GM23248 (cell line): ENCODE measurements around the gene RAB25. TPM values are rescaled to one million over a fixed set of nuclear protein-coding genes. Genes with fewer than 3 reads are reported as not detected.

ENCODE experiments used
- DNase-seq: peaks from one replicate; pipeline ENCODE4 v3.0.0-alpha.2; 2015
- H2AFZ ChIP-seq: fragments of 200-600 bp; sonication (generic); 2 replicates; pipeline ENCODE4 v1.6.1; 2016; ENCODE audit warnings: antibody characterized with exemption
- H3F3A ChIP-seq: fragments of 200-600 bp; sonication (generic); 2 replicates; pipeline ENCODE4 v1.6.1; 2016; ENCODE audit warnings: mild to moderate bottlenecking, antibody characterized with exemption, mixed run types; ENCODE audit not compliant: insufficient read depth
- H3K27ac ChIP-seq: fragments of 200-600 bp; sonication (generic); 2 replicates; pipeline ENCODE4 v1.5.1; 2016; ENCODE audit warnings: mild to moderate bottlenecking
- H3K27me3 ChIP-seq: fragments of 200-600 bp; sonication (generic); replicated peaks from 2 replicates; pipeline ENCODE4 v1.6.1; 2016; ENCODE audit warnings: mild to moderate bottlenecking; ENCODE audit not compliant: insufficient read depth
- H3K36me3 ChIP-seq: fragments of 200-600 bp; sonication (generic); 2 replicates; pipeline ENCODE4 v1.6.1; 2016; ENCODE audit warnings: low read depth, mild to moderate bottlenecking
- H3K4me1 ChIP-seq: fragments of 200-600 bp; sonication (generic); 2 replicates; pipeline ENCODE4 v1.6.1; 2016; ENCODE audit warnings: mild to moderate bottlenecking; ENCODE audit not compliant: insufficient read depth
- H3K4me2 ChIP-seq: fragments of 200-600 bp; sonication (generic); one replicate; pipeline ENCODE4 v1.6.1; 2016; ENCODE audit warnings: mild to moderate bottlenecking; ENCODE audit not compliant: unreplicated experiment
- H3K4me3 ChIP-seq: fragments of 200-600 bp; sonication (generic); 2 replicates; pipeline ENCODE4 v1.5.1; 2016; ENCODE audit warnings: mild to moderate bottlenecking
- H3K79me2 ChIP-seq: fragments of 200-600 bp; sonication (generic); 2 replicates; pipeline ENCODE4 v1.6.1; 2016; ENCODE audit warnings: mild to moderate bottlenecking; ENCODE audit not compliant: insufficient read depth
- H3K9ac ChIP-seq: fragments of 200-600 bp; sonication (generic); 2 replicates; pipeline ENCODE4 v1.6.1; 2016; ENCODE audit warnings: mild to moderate bottlenecking
- H3K9me2 ChIP-seq: fragments of 200-600 bp; sonication (generic); 2 replicates; pipeline ENCODE4 v1.6.1; 2016; ENCODE audit warnings: mixed run types, mild to moderate bottlenecking, moderate library complexity; ENCODE audit not compliant: insufficient read depth
- H3K9me3 ChIP-seq: fragments of 200-600 bp; sonication (generic); one replicate; pipeline ENCODE4 v1.6.1; 2017; ENCODE audit warnings: low read depth
- H4K20me1 ChIP-seq: fragments of 200-600 bp; sonication (generic); 2 replicates; pipeline ENCODE4 v1.6.0; 2016; ENCODE audit not compliant: insufficient read depth
- EZH2 ChIP-seq: fragments of 200-600 bp; sonication (generic); IDR thresholded peaks from 2 replicates; pipeline ENCODE4 v1.6.1; 2018; ENCODE audit warnings: antibody characterized with exemption, mild to moderate bottlenecking; ENCODE audit not compliant: insufficient read depth, poor library complexity, severe bottlenecking
- EZH2phosphoT487 ChIP-seq: fragments of 200-600 bp; sonication (generic); IDR thresholded peaks from 2 replicates; pipeline ENCODE4 v1.6.1; 2018; ENCODE audit warnings: antibody characterized with exemption, moderate library complexity, mild to moderate bottlenecking, low read depth; ENCODE audit not compliant: insufficient read depth
- WGBS, 2 experiments: methylation state at CpG; one replicate each; pipeline ENCODE4 v1.1.6; 2015 to 2017; ENCODE audit warnings: low lambda C conversion rate in 2 of 2, low coverage in 1 of 2; ENCODE audit errors: missing lambda C conversion rate in 2 of 2; 5-methylcytosine and 5-hydroxymethylcytosine counted together
- in situ Hi-C: fragments of 300-500 bp; cut with MboI; formaldehyde crosslinking; loops from 2 replicates; pipeline ENCODE4 v1.15.0; 2020
- polyA plus RNA-seq: library from polyadenylated mRNA; unstranded; fragments of >200 nt; fragmentation: Nextera tagmentation; extraction: Ambion mirVana; gene quantifications from 2 replicates; pipeline ENCODE4 v1.2.1, GENCODE V29; 2016
- total RNA-seq: library from RNA; depleted of rRNA; stranded (reverse); fragments of >200 nt; shearing (Covaris generic); gene quantifications from 2 replicates; pipeline ENCODE4 v1.2.3, GENCODE V29; 2014

Gene RAB25
- total and polyA plus RNA-seq, 2 experiments from 2014 or later: not detected

DNA sequence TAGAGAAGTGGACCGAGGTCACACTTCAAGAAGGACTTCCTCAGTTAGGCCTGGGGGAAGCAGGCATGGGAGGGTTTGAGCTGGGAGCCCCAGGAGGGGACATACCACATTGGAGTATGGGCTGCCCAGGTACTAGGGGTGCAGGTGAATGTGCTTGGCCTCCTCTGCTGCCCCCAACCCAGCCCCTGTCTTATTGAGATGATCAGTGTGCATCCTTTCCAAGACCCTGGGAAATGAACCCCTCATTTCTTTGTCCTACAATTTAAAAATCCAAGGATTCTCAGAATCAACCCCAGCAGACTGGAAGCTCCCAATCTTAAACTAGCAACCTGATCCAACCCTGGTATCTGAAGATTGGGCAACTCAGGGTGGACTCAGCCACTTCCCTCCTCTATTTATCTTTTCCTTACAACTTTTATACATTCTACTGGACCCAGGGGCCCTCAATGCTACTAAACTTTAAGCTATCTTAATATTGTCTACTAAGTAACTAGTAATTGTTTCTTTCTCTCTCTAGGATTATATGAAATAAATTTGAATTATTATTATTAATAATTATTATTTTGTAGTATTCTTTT, 12.2 kb downstream of the RAB25 start:
- 25 to 50% methylated on average over 1 of the region's 1 CpG for WGBS, 2 experiments
- Histone ChIP-seq H3K36me3 (no peaks in the 10 kb centered on the region), H4K20me1 (no peaks in the 10 kb centered on the region), H3K9me2 (no peaks in the 10 kb centered on the region), H3K9me3 (no peaks in the 10 kb centered on the region), H2AFZ (no peak overlapping the region), H3K4me2 (no peak overlapping the region), H3K27ac (no peak overlapping the region), H3F3A (no peaks in the 10 kb centered on the region), H3K9ac (no peak overlapping the region), H3K27me3 (no peaks in the 10 kb centered on the region), H3K4me1 (no peaks in the 10 kb centered on the region), H3K79me2 (no peaks in the 10 kb centered on the region), H3K4me3 (no peak overlapping the region)
- DNase-seq: no peak
- no peak for TF ChIP-seq EZH2
- no peak for TF ChIP-seq EZH2phosphoT487
- in situ Hi-C loops: no loop called here

DNA sequence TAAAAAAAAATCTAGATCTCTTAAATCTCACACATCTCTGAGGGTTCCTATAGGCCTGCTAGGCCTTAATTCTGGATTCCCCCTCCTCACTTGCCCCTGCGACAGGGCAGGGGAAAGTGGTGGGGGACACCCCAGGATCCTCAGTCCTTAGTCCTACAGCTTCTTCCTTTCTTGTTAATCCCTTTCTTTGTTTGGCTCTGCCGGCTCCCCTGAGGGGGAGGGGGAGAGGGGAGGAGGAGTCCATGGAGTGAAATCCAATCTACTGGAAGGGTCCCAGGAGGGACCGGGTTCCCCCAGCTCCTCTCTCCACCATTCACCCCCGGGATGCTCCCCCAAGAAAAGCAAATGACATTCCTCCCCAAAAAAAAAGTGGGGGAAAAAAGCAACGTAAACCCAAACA, 12.8 kb downstream of the RAB25 start:
- Histone ChIP-seq H3K9ac (no peak overlapping the region), H3K27ac (no peak overlapping the region)
- 49 to 52% methylated on average over 5 of the region's 5 CpGs for WGBS, 2 experiments

DNA sequence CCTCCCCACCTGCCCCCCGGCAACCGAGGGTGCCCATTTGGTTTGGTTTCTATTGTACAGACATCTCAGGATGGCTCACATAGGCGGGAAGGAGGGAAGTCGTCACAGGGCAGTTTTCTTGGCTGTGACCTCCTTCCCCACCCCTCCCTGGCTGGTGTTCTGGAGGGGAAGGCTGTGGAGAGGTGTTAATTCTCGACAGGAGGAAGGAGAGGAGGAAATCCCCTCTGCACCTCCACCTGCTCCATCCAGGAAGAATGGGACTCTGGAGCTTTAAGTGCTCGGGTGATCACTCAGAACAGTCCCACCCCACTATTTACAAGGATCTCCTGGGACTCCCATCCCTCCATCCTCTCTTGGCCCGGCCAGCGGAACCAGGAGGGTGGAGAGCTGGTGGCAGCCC, 13.7 kb downstream of the RAB25 start:
- no peaks in the 10 kb centered on the region for H3K36me3 ChIP-seq
- no peaks in the 10 kb centered on the region for H3K4me1 ChIP-seq
- H3K79me2 ChIP-seq: no peaks in the 10 kb centered on the region
- no peak overlapping the region for H3K27ac ChIP-seq
- no peaks in the 10 kb centered on the region for H3K9me3 ChIP-seq
- H3K9me2 ChIP-seq: no peaks in the 10 kb centered on the region
- H3K4me3 ChIP-seq: no peak overlapping the region
- no peak overlapping the region for H2AFZ ChIP-seq
- H3K27me3 ChIP-seq: no peaks in the 10 kb centered on the region
- no peaks in the 10 kb centered on the region for H3F3A ChIP-seq
- H3K9ac ChIP-seq: no peak overlapping the region
- H3K4me2 ChIP-seq: no peak overlapping the region
- DNase-seq: no peak
- in situ Hi-C loops: no loop called here
- no peaks in the 10 kb centered on the region for H4K20me1 ChIP-seq
- 49 to 59% methylated on average over 8 of the region's 8 CpGs for WGBS, 2 experiments
- TF ChIP-seq EZH2 (no peak), EZH2phosphoT487 (no peak)

More for the DNA sequence above, 12.8 kb downstream of the RAB25 start:
- H2AFZ ChIP-seq: no peak overlapping the region
- H3K79me2 ChIP-seq: no peaks in the 10 kb centered on the region
- no peaks in the 10 kb centered on the region for H3F3A ChIP-seq
- H3K4me1 ChIP-seq: no peaks in the 10 kb centered on the region
- no peak for DNase-seq
- H3K9me2 ChIP-seq: no peaks in the 10 kb centered on the region
- H3K9me3 ChIP-seq: no peaks in the 10 kb centered on the region
- no peak for TF ChIP-seq EZH2
- no peak for TF ChIP-seq EZH2phosphoT487
- no peak overlapping the region for H3K4me3 ChIP-seq
- no peaks in the 10 kb centered on the region for H3K27me3 ChIP-seq
- H3K4me2 ChIP-seq: no peak overlapping the region
- no peaks in the 10 kb centered on the region for H3K36me3 ChIP-seq
- no peaks in the 10 kb centered on the region for H4K20me1 ChIP-seq
- in situ Hi-C loops: no loop called here

DNA sequence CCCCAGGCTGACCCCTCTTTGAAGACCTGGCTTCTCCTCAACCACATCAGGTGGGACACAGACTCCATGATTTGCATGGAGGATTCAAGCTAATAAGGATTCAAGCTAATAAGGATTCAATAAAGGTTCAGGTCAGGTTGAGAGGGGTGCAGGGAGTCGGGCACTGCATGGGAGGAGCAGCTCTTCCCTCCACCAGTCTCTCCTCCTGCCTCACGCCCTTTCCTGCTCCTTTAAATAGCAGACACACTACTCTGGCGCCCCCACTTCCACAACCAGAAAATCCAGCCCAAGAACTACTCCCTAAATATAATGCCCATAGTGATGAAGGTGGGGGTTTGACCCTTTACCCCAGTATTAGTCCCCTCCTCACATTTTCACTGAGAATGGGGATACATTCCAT, 14.2 kb downstream of the RAB25 start:
- Histone ChIP-seq H4K20me1 (no peaks in the 10 kb centered on the region), H3K4me2 (no peak overlapping the region), H3K27ac (no peak overlapping the region), H3K79me2 (no peaks in the 10 kb centered on the region), H3K27me3 (no peaks in the 10 kb centered on the region), H3K9ac (no peak overlapping the region), H3K4me1 (no peaks in the 10 kb centered on the region), H2AFZ (no peak overlapping the region), H3K9me3 (no peaks in the 10 kb centered on the region), H3K9me2 (no peaks in the 10 kb centered on the region), H3K4me3 (no peak overlapping the region), H3F3A (no peaks in the 10 kb centered on the region), H3K36me3 (no peaks in the 10 kb centered on the region)
- WGBS, 2 experiments: 71 to 75% methylated on average over 3 of the region's 3 CpGs
- TF ChIP-seq EZH2phosphoT487 (no peak), EZH2 (no peak)
- no peak for DNase-seq
- in situ Hi-C loops: no loop called here

DNA sequence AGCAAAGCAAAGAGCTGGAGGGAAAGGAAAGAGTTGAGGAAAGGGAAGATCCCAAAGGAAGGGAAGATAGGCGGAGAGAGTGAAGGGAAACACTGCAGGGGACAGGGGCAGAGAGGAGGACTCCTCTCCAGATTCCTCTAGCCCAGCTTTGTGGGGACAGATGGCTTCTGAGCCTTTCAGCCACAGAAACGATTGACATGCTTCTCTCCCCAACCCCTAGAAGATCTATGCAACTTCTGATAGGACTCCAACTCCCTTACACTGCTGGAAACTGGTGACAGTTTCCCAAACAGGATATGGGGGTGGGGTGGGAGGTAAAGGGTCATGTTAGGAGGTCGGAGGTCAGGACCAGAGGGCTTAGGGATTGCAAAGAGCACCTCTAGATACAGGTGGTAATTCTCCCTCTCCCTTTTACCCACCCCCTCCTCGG, 14.8 kb downstream of the RAB25 start:
- WGBS, 2 experiments: 79 to 80% methylated on average over 4 of the region's 4 CpGs
- Histone ChIP-seq H3K36me3 (no peaks in the 10 kb centered on the region), H3K4me2 (no peak overlapping the region), H2AFZ (no peak overlapping the region), H4K20me1 (no peaks in the 10 kb centered on the region), H3K9me3 (no peaks in the 10 kb centered on the region), H3K9ac (no peak overlapping the region), H3F3A (no peaks in the 10 kb centered on the region), H3K27me3 (no peaks in the 10 kb centered on the region), H3K27ac (no peak overlapping the region), H3K9me2 (no peaks in the 10 kb centered on the region), H3K4me3 (no peak overlapping the region), H3K4me1 (no peaks in the 10 kb centered on the region), H3K79me2 (no peaks in the 10 kb centered on the region)
- DNase-seq: no peak
- in situ Hi-C loops: no loop called here
- no peak for TF ChIP-seq EZH2phosphoT487
- no peak for TF ChIP-seq EZH2
